ENCODE results near the gene STK17A. TPM values are rescaled to one million over a fixed set of nuclear protein-coding genes. Genes with fewer than 3 reads are reported as not detected.

The STK17A gene
- total RNA-seq, 1 experiment from 2014 or later = 9.8 TPM

GRCh38 chr7:43634384-43634783 is 51.5 kb downstream of the STK17A start:
- Histone ChIP-seq H3K27me3 (ENCODE audit: insufficient read depth, low read length) (no peaks in the 10 kb centered on the region), H3K4ac (ENCODE audit: low read depth, low read length) (no peak overlapping the region), H3K56ac (ENCODE audit: insufficient read length, low read depth, low read length) (no peak overlapping the region), H2AFZ (ENCODE audit: low read length) (no peak overlapping the region), H2BK120ac (ENCODE audit: low read depth, low read length, poor library complexity, severe bottlenecking) (no peak overlapping the region), H2BK12ac (ENCODE audit: insufficient read length, low read depth, low read length) (no peak overlapping the region), H3K4me2 (ENCODE audit: insufficient read depth, insufficient read length, low read length) (no peak overlapping the region), H3K18ac (ENCODE audit: insufficient read length, low read depth, low read length) (no peak overlapping the region), H2AK5ac (ENCODE audit: insufficient read length, low read length) (no peak overlapping the region), H3K79me1 (ENCODE audit: insufficient read depth, low read depth, low read length, poor library complexity, severe bottlenecking) (no peaks in the 10 kb centered on the region), H3T11ph (ENCODE audit: low read length) (no peak overlapping the region), H3K23me2 (ENCODE audit: insufficient read length, low read depth, low read length, poor library complexity, severe bottlenecking) (no peaks in the 10 kb centered on the region), H3K23ac (ENCODE audit: insufficient read length, low read depth, low read length) (no peak overlapping the region), H3K79me2 (ENCODE audit: insufficient read depth, low read length) (no peaks in the 10 kb centered on the region), H2BK20ac (ENCODE audit: low read depth, low read length, poor library complexity, severe bottlenecking) (no peak overlapping the region), H3K27ac (ENCODE audit: insufficient read length, low read depth, low read length) (no peak overlapping the region), H4K5ac (ENCODE audit: insufficient read length, low read depth, low read length) (no peak overlapping the region), H4K8ac (replicated peaks; ENCODE audit: insufficient read length, low read depth, low read length) (no peak overlapping the region), H2BK5ac (ENCODE audit: insufficient read length, low read length) (no peak overlapping the region), H3K9ac (ENCODE audit: extremely low read depth, insufficient read length, low read length) (no peak overlapping the region), H3K4me1 (ENCODE audit: insufficient read depth, low read length) (no peaks in the 10 kb centered on the region), H2BK15ac (ENCODE audit: low read depth, low read length) (no peak overlapping the region), H3K9me3 (ENCODE audit: control insufficient read depth, low read depth, low read length) (no peaks in the 10 kb centered on the region), H3K14ac (ENCODE audit: insufficient read depth, low read length) (no peak overlapping the region), H4K91ac (ENCODE audit: insufficient read length, low read depth, low read length) (no peak overlapping the region), H4K20me1 (ENCODE audit: control insufficient read depth, insufficient read depth, insufficient read length) (no peaks in the 10 kb centered on the region)
- WGBS (ENCODE audit: extremely low coverage, insufficient read length, low lambda C conversion rate) = no CpG with 5 or more reads among the region's 2 CpGs
- no peaks in the 10 kb centered on the region for H3K9me3 Mint-ChIP-seq
- no peak overlapping the region for H3K4me3 Mint-ChIP-seq
- H3K27ac Mint-ChIP-seq = no peak overlapping the region
- H3K36me3 Mint-ChIP-seq (ENCODE audit: insufficient read depth in 1 of 3, low read depth in 3 of 3) = peaks cover 26 to 80% (median 59%) of the 10 kb centered on the region in 3 experiments; a peak in 6 of 7 replicates
- H3K4me1 Mint-ChIP-seq = no peaks in the 10 kb centered on the region
- DNase-seq = no peak
- TF ChIP-seq, protein P1, sequence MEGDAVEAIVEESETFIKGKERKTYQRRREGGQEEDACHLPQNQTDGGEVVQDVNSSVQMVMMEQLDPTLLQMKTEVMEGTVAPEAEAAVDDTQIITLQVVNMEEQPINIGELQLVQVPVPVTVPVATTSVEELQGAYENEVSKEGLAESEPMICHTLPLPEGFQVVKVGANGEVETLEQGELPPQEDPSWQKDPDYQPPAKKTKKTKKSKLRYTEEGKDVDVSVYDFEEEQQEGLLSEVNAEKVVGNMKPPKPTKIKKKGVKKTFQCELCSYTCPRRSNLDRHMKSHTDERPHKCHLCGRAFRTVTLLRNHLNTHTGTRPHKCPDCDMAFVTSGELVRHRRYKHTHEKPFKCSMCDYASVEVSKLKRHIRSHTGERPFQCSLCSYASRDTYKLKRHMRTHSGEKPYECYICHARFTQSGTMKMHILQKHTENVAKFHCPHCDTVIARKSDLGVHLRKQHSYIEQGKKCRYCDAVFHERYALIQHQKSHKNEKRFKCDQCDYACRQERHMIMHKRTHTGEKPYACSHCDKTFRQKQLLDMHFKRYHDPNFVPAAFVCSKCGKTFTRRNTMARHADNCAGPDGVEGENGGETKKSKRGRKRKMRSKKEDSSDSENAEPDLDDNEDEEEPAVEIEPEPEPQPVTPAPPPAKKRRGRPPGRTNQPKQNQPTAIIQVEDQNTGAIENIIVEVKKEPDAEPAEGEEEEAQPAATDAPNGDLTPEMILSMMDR (conservative IDR thresholded peaks at IDR 0.05) = no peak
- no peaks in the 10 kb centered on the region for H3K27me3 Mint-ChIP-seq (ENCODE audit: low read depth)

All from H9 (cell line).